ENCODE results near the gene WDR5. TPM values are rescaled to one million over a fixed set of nuclear protein-coding genes. Genes with fewer than 3 reads are reported as not detected.

WDR5 gene
- polyA plus RNA-seq, 2 of the 4 experiments (the other 2 are of a cell fraction), result 37.9 to 46.0 TPM

DNA sequence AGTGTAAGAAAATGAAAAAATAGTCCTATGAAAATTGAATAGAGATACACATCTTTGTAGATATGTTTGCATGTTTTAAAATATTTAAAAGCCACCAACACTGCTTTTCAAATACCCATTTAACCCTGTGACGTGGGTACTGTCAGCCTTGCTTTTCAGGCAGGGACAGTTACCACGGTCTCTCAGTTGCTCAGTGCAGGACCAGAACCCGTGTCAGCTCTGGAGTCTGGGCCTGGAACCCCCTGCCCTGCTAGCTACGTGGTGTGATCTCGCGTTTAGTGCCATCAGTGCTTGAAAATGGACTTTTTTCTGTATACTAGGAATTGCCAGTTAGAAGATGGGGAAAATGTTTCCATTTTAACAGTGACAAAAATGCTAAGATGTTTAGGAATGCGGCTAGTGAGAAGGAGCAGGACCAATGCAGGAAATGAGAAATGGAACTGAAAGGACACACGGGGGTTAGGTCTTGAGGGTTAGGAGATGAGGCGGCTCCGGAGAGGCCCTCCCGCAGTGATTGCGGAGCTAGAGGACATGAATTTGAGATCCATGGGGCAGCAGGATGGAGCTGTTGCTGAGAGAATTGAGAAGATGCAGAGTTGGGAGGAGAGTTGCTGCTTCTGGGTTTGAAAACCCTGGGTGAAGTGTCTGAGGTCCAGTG lies 14.8 kb downstream of the WDR5 start:
- no peak for FAIRE-seq
- H3K4me1 ChIP-seq, result no peaks in the 10 kb centered on the region

GRCh38 chr9:134152022-134152448 lies 16.2 kb downstream of the WDR5 start:
- ChIA-PET CTCF (interaction anchor here (1.4 to 1.6 kb wide), 2 partner anchors 13 to 291 kb away, joined by 3 to 7 read pairs; no protein-coding TSS in a partner anchor), POLR2A (interaction anchor here (1.1 kb wide), 1 partner anchor 16 kb away, joined by 3 read pairs; the partner anchor contains the start of gene WDR5)
- Histone ChIP-seq H3K4me1 (no peaks in the 10 kb centered on the region), H3K4me2 (no peak overlapping the region), H3K4me3 (no peak overlapping the region), H3K9me3 (no peaks in the 10 kb centered on the region), H3K27ac (no peak overlapping the region)
- FAIRE-seq, result no peak
- WGBS (ENCODE audit: missing lambda C conversion rate), result 92% methylated on average over 9 of the region's 14 CpGs
- no peak for TF ChIP-seq BHLHE40 (IDR thresholded peaks at IDR 0.05; ENCODE audit: low read depth, low read length)
- TF ChIP-seq HES2 (IDR thresholded peaks at IDR 0.05), result no peak
- TF ChIP-seq TP53 (CRISPR knock-in tag; IDR thresholded peaks at IDR 0.05), result no peak
- no peak for TF ChIP-seq CEBPB (IDR thresholded peaks at IDR 0.05)
- no peak for DNase-seq (ENCODE audit: low read depth in 1 of 2, low spot score in 1 of 2)
- ATAC-seq, result no peak

More for the DNA sequence above, 14.8 kb downstream of the WDR5 start:
- ChIA-PET POLR2A (no interaction called here), CTCF (interaction anchor here (1.1 to 1.6 kb wide), 2 partner anchors 9 to 12 kb away, joined by 3 read pairs; no protein-coding TSS in a partner anchor)
- TF ChIP-seq RFX5 (IDR thresholded peaks at IDR 0.05) (no peak), HEYL (CRISPR knock-in tag; IDR thresholded peaks at IDR 0.05) (no peak), TP53 (CRISPR knock-in tag; IDR thresholded peaks at IDR 0.05) (no peak), HOXA7 (CRISPR knock-in tag; IDR thresholded peaks at IDR 0.05) (no peak), RNF2 (IDR thresholded peaks at IDR 0.05; ENCODE audit: borderline replicate concordance, low read depth) (no peak), FOSB (CRISPR knock-in tag; IDR thresholded peaks at IDR 0.05) (no peak), HOXB13 (CRISPR knock-in tag; IDR thresholded peaks at IDR 0.05; ENCODE audit: low read depth) (no peak), FOXS1 (CRISPR knock-in tag; IDR thresholded peaks at IDR 0.05) (no peak), ELK1 (IDR thresholded peaks at IDR 0.05; ENCODE audit: low read depth, low read length) (no peak), MAFK (IDR thresholded peaks at IDR 0.05; ENCODE audit: partially characterized antibody) (no peak), JUNB (IDR thresholded peaks at IDR 0.05) (no peak)
- TF ChIP-seq, protein P1, sequence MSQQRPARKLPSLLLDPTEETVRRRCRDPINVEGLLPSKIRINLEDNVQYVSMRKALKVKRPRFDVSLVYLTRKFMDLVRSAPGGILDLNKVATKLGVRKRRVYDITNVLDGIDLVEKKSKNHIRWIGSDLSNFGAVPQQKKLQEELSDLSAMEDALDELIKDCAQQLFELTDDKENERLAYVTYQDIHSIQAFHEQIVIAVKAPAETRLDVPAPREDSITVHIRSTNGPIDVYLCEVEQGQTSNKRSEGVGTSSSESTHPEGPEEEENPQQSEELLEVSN (IDR thresholded peaks at IDR 0.05; ENCODE audit: borderline replicate concordance, low read depth), result no peak
- TF ChIP-seq, protein P2, sequence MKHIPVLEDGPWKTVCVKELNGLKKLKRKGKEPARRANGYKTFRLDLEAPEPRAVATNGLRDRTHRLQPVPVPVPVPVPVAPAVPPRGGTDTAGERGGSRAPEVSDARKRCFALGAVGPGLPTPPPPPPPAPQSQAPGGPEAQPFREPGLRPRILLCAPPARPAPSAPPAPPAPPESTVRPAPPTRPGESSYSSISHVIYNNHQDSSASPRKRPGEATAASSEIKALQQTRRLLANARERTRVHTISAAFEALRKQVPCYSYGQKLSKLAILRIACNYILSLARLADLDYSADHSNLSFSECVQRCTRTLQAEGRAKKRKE (CRISPR knock-in tag; IDR thresholded peaks at IDR 0.05; ENCODE audit: low read depth), result no peak
- TF ChIP-seq, protein P3, sequence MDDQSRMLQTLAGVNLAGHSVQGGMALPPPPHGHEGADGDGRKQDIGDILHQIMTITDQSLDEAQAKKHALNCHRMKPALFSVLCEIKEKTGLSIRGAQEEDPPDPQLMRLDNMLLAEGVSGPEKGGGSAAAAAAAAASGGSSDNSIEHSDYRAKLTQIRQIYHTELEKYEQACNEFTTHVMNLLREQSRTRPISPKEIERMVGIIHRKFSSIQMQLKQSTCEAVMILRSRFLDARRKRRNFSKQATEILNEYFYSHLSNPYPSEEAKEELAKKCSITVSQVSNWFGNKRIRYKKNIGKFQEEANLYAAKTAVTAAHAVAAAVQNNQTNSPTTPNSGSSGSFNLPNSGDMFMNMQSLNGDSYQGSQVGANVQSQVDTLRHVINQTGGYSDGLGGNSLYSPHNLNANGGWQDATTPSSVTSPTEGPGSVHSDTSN (IDR thresholded peaks at IDR 0.05), result no peak
- no peak overlapping the region for H3K27ac ChIP-seq
- no peak for DNase-seq (ENCODE audit: low read depth in 1 of 2, low spot score in 1 of 2)
- no peak for ATAC-seq
- 96% methylated on average over 12 of the region's 12 CpGs for WGBS (ENCODE audit: missing lambda C conversion rate)
- no peak overlapping the region for H3K4me3 ChIP-seq
- no peak overlapping the region for H3K4me2 ChIP-seq
- H3K9me3 ChIP-seq, result no peaks in the 10 kb centered on the region

DNA sequence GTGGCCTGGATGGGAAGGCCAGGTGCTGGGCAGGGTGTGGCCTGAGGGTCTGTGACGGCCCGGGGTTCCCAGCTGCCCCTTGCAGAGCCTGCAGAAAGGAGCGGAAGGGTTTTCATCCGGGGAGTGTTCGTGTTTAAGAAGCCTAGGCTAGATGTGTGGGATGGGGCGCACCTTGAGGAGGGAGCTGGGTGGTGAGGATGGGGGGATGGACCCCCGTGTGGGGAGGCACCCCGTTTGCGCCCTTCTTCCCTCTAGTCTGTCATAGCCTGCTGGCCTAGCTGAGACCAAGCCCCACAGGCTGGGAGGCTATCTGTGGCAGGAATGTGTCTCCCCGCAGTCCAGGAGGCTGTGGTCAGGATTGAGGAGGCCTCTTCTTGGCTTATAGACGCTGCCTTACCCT lies 16.6 kb downstream of the WDR5 start:
- no peak overlapping the region for H3K4me3 ChIP-seq
- POLR2A ChIA-PET, result interaction anchor here (1.1 kb wide), 1 partner anchor 16 kb away, joined by 3 read pairs; the partner anchor contains the start of gene WDR5
- CTCF ChIA-PET, result interaction anchor here (1.4 to 1.6 kb wide), 2 partner anchors 14 to 291 kb away, joined by 3 to 7 read pairs; no protein-coding TSS in a partner anchor
- H3K27ac ChIP-seq, result no peak overlapping the region
- H3K9me3 ChIP-seq, result no peaks in the 10 kb centered on the region
- no peak overlapping the region for H3K4me2 ChIP-seq
- ATAC-seq (no peak), FAIRE-seq (no peak), DNase-seq (ENCODE audit: low read depth in 1 of 2, low spot score in 1 of 2) (no peak)
- 96% methylated on average over 8 of the region's 11 CpGs for whole genome bisulfite sequencing (ENCODE audit: missing lambda C conversion rate)
- no peaks in the 10 kb centered on the region for H3K4me1 ChIP-seq
- TF ChIP-seq NFE2L2 (conservative IDR thresholded peaks at IDR 0.05; ENCODE audit: low read length), result no peak
- no peak for TF ChIP-seq MYC (IDR thresholded peaks at IDR 0.05; ENCODE audit: borderline replicate concordance, low read length)
- no peak for TF ChIP-seq ZSCAN20 (CRISPR knock-in tag; IDR thresholded peaks at IDR 0.05)
- TF ChIP-seq EHMT2 (IDR thresholded peaks at IDR 0.05; ENCODE audit: low read depth), result no peak
- TF ChIP-seq REST (IDR thresholded peaks at IDR 0.05), result no peak
- no peak for TF ChIP-seq CEBPB (IDR thresholded peaks at IDR 0.05)
- TF ChIP-seq KDM5A (IDR thresholded peaks at IDR 0.05), result no peak
- no peak for TF ChIP-seq ZNF302 (CRISPR knock-in tag; IDR thresholded peaks at IDR 0.05)
- TF ChIP-seq JUNB (IDR thresholded peaks at IDR 0.05), result no peak
- TF ChIP-seq HDAC2 (IDR thresholded peaks at IDR 0.05), result no peak
- TF ChIP-seq, protein P4, sequence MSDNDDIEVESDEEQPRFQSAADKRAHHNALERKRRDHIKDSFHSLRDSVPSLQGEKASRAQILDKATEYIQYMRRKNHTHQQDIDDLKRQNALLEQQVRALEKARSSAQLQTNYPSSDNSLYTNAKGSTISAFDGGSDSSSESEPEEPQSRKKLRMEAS (IDR thresholded peaks at IDR 0.05), result no peak

All from A549 (cell line).